ENCODE measurements around the gene TRAP1. TPM values are rescaled to one million over a fixed set of nuclear protein-coding genes. Genes with fewer than 3 reads are reported as not detected.

Gene TRAP1
- total RNA-seq, 1 experiment from 2014 or later, result 416 TPM

GRCh38 chr16:3698941-3699340, 18.4 kb downstream of the TRAP1 start:
- no peak overlapping the region for H2AFZ ChIP-seq (ENCODE audit: low read depth, low read length, poor library complexity, severe bottlenecking)
- CTCF ChIA-PET, result no interaction called here
- H3K9me3 ChIP-seq (ENCODE audit: control insufficient read depth in 1 of 2, insufficient read depth in 1 of 2, low read depth in 1 of 2, low read length in 2 of 2), result no peaks in the 10 kb centered on the region
- no TSS peak for BruUV-seq (replicated peaks)
- H3K9me2 ChIP-seq (ENCODE audit: insufficient read depth), result no peaks in the 10 kb centered on the region
- TF ChIP-seq CBX3 (IDR thresholded peaks at IDR 0.05; ENCODE audit: low read depth), result no peak
- TF ChIP-seq CEBPB (IDR thresholded peaks at IDR 0.05; ENCODE audit: low read depth), result no peak
- TF ChIP-seq REST (IDR thresholded peaks at IDR 0.05; ENCODE audit: low read depth), result no peak
- no peak for TF ChIP-seq MAX (IDR thresholded peaks at IDR 0.05)
- no peak for TF ChIP-seq ZNF274 (IDR thresholded peaks at IDR 0.05; ENCODE audit: low read depth, low read length)
- no peak for TF ChIP-seq EZH2 (IDR thresholded peaks at IDR 0.05)
- TF ChIP-seq RAD21 (IDR thresholded peaks at IDR 0.05; ENCODE audit: low read depth), result no peak
- no peak for TF ChIP-seq ZBTB33 (IDR thresholded peaks at IDR 0.05; ENCODE audit: extremely low read depth, insufficient replicate concordance, low read length)
- TF ChIP-seq TCF7L2 (IDR thresholded peaks at IDR 0.05; ENCODE audit: borderline replicate concordance, extremely low read depth, insufficient read depth, insufficient read length), result no peak
- TF ChIP-seq ZFX (IDR thresholded peaks at IDR 0.05), result no peak
- TF ChIP-seq POLR2A (IDR thresholded peaks at IDR 0.05; ENCODE audit: borderline replicate concordance, extremely low read depth, insufficient read depth, insufficient read length), result no peak
- TF ChIP-seq SP1 (IDR thresholded peaks at IDR 0.05; ENCODE audit: low read depth), result no peak
- TF ChIP-seq EZH2phosphoT487 (IDR thresholded peaks at IDR 0.05; ENCODE audit: borderline replicate concordance), result no peak
- TF ChIP-seq FOSL1 (IDR thresholded peaks at IDR 0.05; ENCODE audit: low read depth), result no peak
- TF ChIP-seq JUND (IDR thresholded peaks at IDR 0.05), result no peak
- no peak for TF ChIP-seq CTCF (IDR thresholded peaks at IDR 0.05 in 2 of 3, conservative IDR thresholded peaks at IDR 0.05 in 1 of 3; ENCODE audit: borderline replicate concordance in 1 of 3, insufficient read depth in 1 of 3, low read depth in 2 of 3, low read length in 2 of 3)
- TF ChIP-seq ATF3 (IDR thresholded peaks at IDR 0.05), result no peak
- TF ChIP-seq SIN3A (IDR thresholded peaks at IDR 0.05; ENCODE audit: low read depth), result no peak
- TF ChIP-seq ELF1 (IDR thresholded peaks at IDR 0.05; ENCODE audit: borderline replicate concordance, low read depth), result no peak
- no peak for TF ChIP-seq YY1 (IDR thresholded peaks at IDR 0.05; ENCODE audit: extremely low read depth, insufficient replicate concordance, low read depth, low read length)
- H4K20me1 ChIP-seq (ENCODE audit: insufficient read depth), result 0 out of 2 replicates have a peak, but pooled peaks cover 7% of the 10 kb centered on the region
- H3K27ac ChIP-seq (ENCODE audit: low read depth, low read length), result no peak overlapping the region
- H3K27me3 ChIP-seq (ENCODE audit: insufficient read depth, low read length), result no peaks in the 10 kb centered on the region
- H3K36me3 ChIP-seq (ENCODE audit: control insufficient read depth in 1 of 2, insufficient read depth in 2 of 2, low read length in 2 of 2), result peaks cover 0 to 9% of the 10 kb centered on the region in 2 experiments
- H3K79me2 ChIP-seq (ENCODE audit: insufficient read depth, low read length), result peaks cover 99% of the 10 kb centered on the region
- no peak overlapping the region for H3K4me3 ChIP-seq (replicated peaks in 1 of 2; ENCODE audit: low read depth in 1 of 2, low read length in 2 of 2)
- no peak for ATAC-seq
- intact Hi-C loops (cut with micrococcal nuclease), result no loop called here
- RAD21 ChIA-PET (ENCODE audit: low non-redundant PET in 1 of 2, low total read pairs in 2 of 2, uncharacterized antibody in 2 of 2, unreplicated experiment in 2 of 2), result no interaction called here
- H3K4me2 ChIP-seq (ENCODE audit: low read length), result no peak overlapping the region
- no peak overlapping the region for H3K9ac ChIP-seq (ENCODE audit: low read length)
- POLR2A ChIA-PET, result no interaction called here
- no peak for DNase-seq (ENCODE audit: low read depth, low spot score)
- no peaks in the 10 kb centered on the region for H3K4me1 ChIP-seq (ENCODE audit: control insufficient read depth in 1 of 2, insufficient read depth in 2 of 2, low read length in 2 of 2)
